GM12878 (cell line): Measurements from ENCODE around the gene SCN10A. TPM values are rescaled to one million over a fixed set of nuclear protein-coding genes. Genes with fewer than 3 reads are reported as not detected.

ENCODE experiments used
- ATAC-seq: fragments of 200-7000 bp; cut with Tn5 transposase; 3 replicates; pipeline ENCODE4 v1.9.1; 2020; ENCODE audit warnings: mild to moderate bottlenecking, moderate library complexity
- Bru-seq: library from RNA; stranded (reverse); fragments of 400-500 nt; gene quantifications from one replicate; lab custom pipeline; 2021; lab: Mats Ljungman, UMichigan
- BruChase-seq, 2 experiments: library from RNA; stranded (reverse); fragments of 400-500 nt; gene quantifications; one replicate each; lab custom pipeline; 2021; lab: Mats Ljungman, UMichigan
- BruUV-seq: library from RNA; stranded (reverse); fragments of 400-500 nt; replicated peaks from 2 replicates; lab custom pipeline; 2021; lab: Mats Ljungman, UMichigan
- CTCF ChIA-PET: fragments of 300-600 bp; sonication (Branson Sonifier 250); formaldehyde crosslinking; extraction: SDS; loops from one replicate; lab custom pipeline; 2021; ENCODE audit warnings: inconsistent platforms; lab: Yijun Ruan, JAX
- POLR2A ChIA-PET: fragments of 350-600 bp; formaldehyde crosslinking; extraction: SDS; loops from one replicate; lab custom pipeline; 2021; ENCODE audit warnings: inconsistent platforms; lab: Charles Lee
- RAD21 ChIA-PET: fragments of 300-600 bp; sonication (Branson Sonifier 250); formaldehyde crosslinking; loops from one replicate; lab custom pipeline; 2023; ENCODE audit warnings: antibody characterized with exemption; ENCODE audit not compliant: unreplicated experiment; lab: Charles Lee
- SMC1A ChIA-PET: fragments of 300-600 bp; sonication (Branson Sonifier 250); formaldehyde crosslinking; loops from one replicate; lab custom pipeline; 2023; ENCODE audit not compliant: unreplicated experiment, uncharacterized antibody; lab: Charles Lee
- DNase-seq: peaks from one replicate; pipeline ENCODE4 v3.0.0-alpha.2; 2011; ENCODE audit warnings: low read depth, low spot score
- FAIRE-seq: peaks from 3 replicates; lab custom pipeline; 2011; peaks lifted over from hg19 to GRCh38; lab: Jason Lieb, UNC
- H2AFZ ChIP-seq: 2 replicates; pipeline ENCODE4 v1.6.0; 2011; ENCODE audit warnings: low read depth, low read length, control low read depth; ENCODE audit not compliant: control insufficient read depth
- H3K27ac ChIP-seq: 2 replicates; pipeline ENCODE4 v1.5.1; 2011; ENCODE audit warnings: control low read depth; ENCODE audit not compliant: control insufficient read depth, insufficient read depth
- H3K27me3 ChIP-seq, 2 experiments: replicated peaks in 1 of 2; 2 replicates each; pipeline versions ENCODE4 v1.6.0 to v1.6.1; 2011; ENCODE audit warnings: low read length in 1 of 2; ENCODE audit not compliant: control insufficient read depth in 2 of 2, insufficient read depth in 2 of 2
- H3K36me3 ChIP-seq, 2 experiments: 2 replicates each; pipeline ENCODE4 v1.5.1; 2011; ENCODE audit warnings: low read length in 1 of 2; ENCODE audit not compliant: control insufficient read depth in 2 of 2, insufficient read depth in 2 of 2
- H3K4me1 ChIP-seq: 2 replicates; pipeline ENCODE4 v1.6.1; 2011; ENCODE audit warnings: mild to moderate bottlenecking, low read length, moderate library complexity, mixed read lengths; ENCODE audit not compliant: control insufficient read depth, insufficient read depth
- H3K4me2 ChIP-seq: 2 replicates; pipeline ENCODE4 v1.6.0; 2011; ENCODE audit warnings: control low read depth; ENCODE audit not compliant: control insufficient read depth, insufficient read depth
- H3K4me3 ChIP-seq: fragments of 200-600 bp; sonication (generic); 2 replicates; pipeline ENCODE4 v1.5.1; 2016
- H3K79me2 ChIP-seq: 2 replicates; pipeline ENCODE4 v1.6.0; 2011; ENCODE audit warnings: low read length; ENCODE audit not compliant: control insufficient read depth, insufficient read depth
- H3K9ac ChIP-seq: 2 replicates; pipeline ENCODE4 v1.8.0; 2011; ENCODE audit warnings: low read length, control low read depth, mixed read lengths; ENCODE audit not compliant: control insufficient read depth, insufficient read depth
- H3K9me3 ChIP-seq: replicated peaks from 3 replicates; pipeline ENCODE4 v1.5.1; 2011; ENCODE audit warnings: mild to moderate bottlenecking, low read length; ENCODE audit not compliant: control insufficient read depth, insufficient read depth
- H4K20me1 ChIP-seq: 2 replicates; pipeline ENCODE4 v1.6.0; 2011; ENCODE audit not compliant: control insufficient read depth, insufficient read depth
- BACH1 ChIP-seq: fragments of 450-650 bp; IDR thresholded peaks from 2 replicates; pipeline ENCODE4 v1.6.1; 2017; ENCODE audit warnings: mild to moderate bottlenecking, borderline replicate concordance
- BCLAF1 ChIP-seq: fragments of 450-650 bp; IDR thresholded peaks from 2 replicates; pipeline ENCODE4 v1.6.1; 2017; ENCODE audit warnings: antibody characterized with exemption, mild to moderate bottlenecking, moderate library complexity
- GATAD2B ChIP-seq: fragments of 450-650 bp; conservative IDR thresholded peaks from 2 replicates; pipeline ENCODE4 v1.6.1; 2017; ENCODE audit warnings: low read depth, mild to moderate bottlenecking, moderate library complexity
- JUNB ChIP-seq: IDR thresholded peaks from 2 replicates; pipeline ENCODE4 v1.6.1; 2016; ENCODE audit warnings: antibody characterized with exemption, mild to moderate bottlenecking
- KAT2A ChIP-seq: conservative IDR thresholded peaks from 2 replicates; pipeline ENCODE4 v1.6.1; 2011; ENCODE audit warnings: low read depth, low read length; ENCODE audit not compliant: control insufficient read depth
- NFYA ChIP-seq: IDR thresholded peaks from 2 replicates; pipeline ENCODE4 v1.6.1; 2011; ENCODE audit warnings: low read depth, mild to moderate bottlenecking, low read length, improper control_type of control experiment, borderline replicate concordance
- NFYB ChIP-seq: IDR thresholded peaks from 2 replicates; pipeline ENCODE4 v1.6.1; 2011; ENCODE audit warnings: low read depth, mild to moderate bottlenecking, low read length, improper control_type of control experiment, moderate library complexity; ENCODE audit not compliant: insufficient read depth
- SMC3 ChIP-seq: IDR thresholded peaks from 2 replicates; pipeline ENCODE4 v1.6.1; 2011; ENCODE audit warnings: low read length, improper control_type of control experiment, borderline replicate concordance
- STAT3 ChIP-seq: IDR thresholded peaks from 2 replicates; pipeline ENCODE4 v1.6.1; 2011; ENCODE audit warnings: low read depth, low read length, improper control_type of control experiment
- SUZ12 ChIP-seq: fragments of 200-600 bp; sonication (generic); IDR thresholded peaks from one replicate; pipeline ENCODE4 v1.6.1; 2018; ENCODE audit warnings: antibody characterized with exemption, mild to moderate bottlenecking; ENCODE audit not compliant: unreplicated experiment
- ZBED1 ChIP-seq: IDR thresholded peaks from 2 replicates; pipeline ENCODE4 v1.6.1; 2016; ENCODE audit warnings: borderline replicate concordance
- WGBS: methylation state at CpG from one replicate; pipeline ENCODE4 v1.1.6; 2016; ENCODE audit warnings: low lambda C conversion rate; ENCODE audit not compliant: insufficient replicate concordance, insufficient coverage; ENCODE audit errors: missing lambda C conversion rate; 5-methylcytosine and 5-hydroxymethylcytosine counted together
- in situ Hi-C: fragments of 300-500 bp; cut with MboI; formaldehyde crosslinking; loops from 9 replicates; pipeline ENCODE4 v1.14.3; 2018; ENCODE audit warnings: mixed read lengths
- intact Hi-C: fragments of 100-400 bp; cut with micrococcal nuclease; formaldehyde crosslinking; loops from one replicate; pipeline ENCODE4 v1.14.2; 2022; ENCODE audit not compliant: unreplicated experiment
- long read RNA-seq, 2 experiments: library from polyadenylated mRNA; unstranded; transcript quantifications; one replicate each; pipeline ENCODE4 v2.0.0, GENCODE V29; 2019 to 2020
- polyA minus RNA-seq, 3 experiments: library from RNA; depleted of rRNA, polyadenylated mRNA; stranded (reverse); fragments of >200 nt; gene quantifications; 2 replicates each; pipeline ENCODE4 v1.2.3, GENCODE V29; 2011
- polyA plus RNA-seq, 11 experiments: library from polyadenylated mRNA; depleted of rRNA in 4 of 11; unstranded in 6 of 11; stranded (reverse) in 5 of 11; fragments of >200 nt; fragmentation: Nextera tagmentation in 4 of 11; fragmentation: Illumina TruSeq in 1 of 11; extraction: Ambion mirVana in 4 of 11; extraction: Trizol in 1 of 11; gene quantifications; 1 replicate in 1 of 11; 2 replicates in 10 of 11; pipeline versions ENCODE4 v1.2.1 to v1.2.3, GENCODE V29; 2011 to 2016; ENCODE audit warnings: inconsistent platforms in 2 of 11, missing spikeins in 2 of 11, low read depth in 1 of 11
- total RNA-seq, 4 experiments: library from RNA; depleted of rRNA in 3 of 4; stranded (reverse); fragments of >200 nt in 3 of 4; fragmentation: Illumina TruSeq in 1 of 4; extraction: Trizol in 1 of 4; gene quantifications; 2 replicates each; pipeline versions ENCODE4 v1.2.1 to v1.2.3, GENCODE V29; 2013 to 2021

The SCN10A gene
- not detected in 2 replicates for total RNA-seq (2013; cell fraction: nucleolus; rRNA removed)
- total RNA-seq (2014; rRNA removed) (not detected in 2 replicates), total RNA-seq (2014; rRNA removed; fragmentation: Illumina TruSeq; extraction: Trizol) (not detected in 2 replicates), total RNA-seq (2021) (not detected in 2 replicates), polyA plus RNA-seq (2011; rRNA removed) (not detected in 2 replicates), polyA plus RNA-seq (2014; fragmentation: Illumina TruSeq; extraction: Trizol) (not detected in 2 replicates), polyA plus RNA-seq (2014; fragmentation: Nextera tagmentation; extraction: Ambion mirVana) (not detected), polyA plus RNA-seq (2014; rRNA removed) (not detected in 2 replicates), polyA plus RNA-seq (2016; fragmentation: Nextera tagmentation; extraction: Ambion mirVana) (not detected), polyA minus RNA-seq (2011; rRNA and poly(A)+ RNA removed) (not detected in 2 replicates), Bru-seq, nascent RNA (not detected), BruChase-seq, experiment 1, labeled RNA remaining after a 6-hour chase (not detected), BruChase-seq, experiment 2, labeled RNA remaining after a 2-hour chase (not detected)
- polyA plus RNA-seq (2011; ENCODE audit: low read depth), result not detected
- not detected in 2 replicates for polyA plus RNA-seq (2011; cell fraction: cytosol; rRNA removed)
- not detected in 2 replicates for polyA plus RNA-seq (2011; cell fraction: nucleus; rRNA removed)
- not detected in 2 replicates for polyA plus RNA-seq (2012)
- polyA minus RNA-seq (2011; cell fraction: cytosol; rRNA and poly(A)+ RNA removed), result not detected in 2 replicates
- not detected in 2 replicates for polyA minus RNA-seq (2011; cell fraction: nucleus; rRNA and poly(A)+ RNA removed)
- long read RNA-seq, experiment 1, result 0 reads
- long read RNA-seq, experiment 2, result 0 reads

GRCh38 chr3:38816026-38816425 lies at the start of gene SCN10A:
Gene SCN10A, minus strand, starts transcription at chr3:38816217. Its CDS starts 22,207 bp downstream, at chr3:38794010.
- POLR2A ChIA-PET, result no interaction called here
- TF ChIP-seq ZBED1, result no peak
- Histone ChIP-seq H3K79me2 (no peaks in the 10 kb centered on the region), H3K9me3 (no peaks in the 10 kb centered on the region), H3K4me1 (no peaks in the 10 kb centered on the region), H3K27ac (no peak within 1 kb of the TSS), H3K4me3 (no peak within 1 kb of the TSS), H3K9ac (no peak within 1 kb of the TSS), H3K27me3 (no peaks in the 10 kb centered on the region; a peak in 1 of 4 replicates), H4K20me1 (no peaks in the 10 kb centered on the region), H3K36me3 (no peaks in the 10 kb centered on the region), H2AFZ (no peak within 1 kb of the TSS), H3K4me2 (no peak within 1 kb of the TSS)
- in situ Hi-C loops, result no loop called here
- CTCF ChIA-PET, result no interaction called here
- ATAC-seq, result no peak
- intact Hi-C loops, result no loop called here
- no TSS peak for BruUV-seq
- WGBS, result 5% methylated on average over 7 of the region's 7 CpGs
- no peak for DNase-seq
- FAIRE-seq, result no peak
- RAD21 ChIA-PET, result no interaction called here
- SMC1A ChIA-PET, result no interaction called here

- RAD21 ChIA-PET, result no interaction called here
- ATAC-seq, result no peak
- TF ChIP-seq SMC3, result no peak
- no peak for TF ChIP-seq BACH1
- TF ChIP-seq STAT3, result no peak
- TF ChIP-seq NFYA, result no peak
- TF ChIP-seq BCLAF1, result no peak
- TF ChIP-seq NFYB, result no peak
- no peak for TF ChIP-seq KAT2A
- TF ChIP-seq JUNB, result no peak
- TF ChIP-seq SUZ12, result no peak
- no peak for TF ChIP-seq GATAD2B
These were observed 37.0 kb upstream of the SCN10A start for GRCh38 chr3:38853011-38853410.

More at GRCh38 chr3:38853011-38853410, 37.0 kb upstream of the SCN10A start:
- no peak overlapping the region for H3K9ac ChIP-seq
- no peak overlapping the region for H3K27ac ChIP-seq
- FAIRE-seq (no peak), DNase-seq (no peak)
- no peak overlapping the region for H3K4me3 ChIP-seq
- SMC1A ChIA-PET, result interaction anchor here (0.6 kb wide), 1 partner anchor 459 kb away, joined by 3 read pairs; no protein-coding TSS in a partner anchor
- no peak overlapping the region for H3K4me2 ChIP-seq
- no peaks in the 10 kb centered on the region for H3K9me3 ChIP-seq
- no peak overlapping the region for H2AFZ ChIP-seq
- BruUV-seq, result no TSS peak
- in situ Hi-C loops (no loop called here), intact Hi-C loops (no loop called here)
- CTCF ChIA-PET, result no interaction called here
- H4K20me1 ChIP-seq, result no peaks in the 10 kb centered on the region
- no peaks in the 10 kb centered on the region for H3K27me3 ChIP-seq
- no peaks in the 10 kb centered on the region for H3K36me3 ChIP-seq
- H3K79me2 ChIP-seq, result no peaks in the 10 kb centered on the region
- POLR2A ChIA-PET, result no interaction called here
- H3K4me1 ChIP-seq, result no peaks in the 10 kb centered on the region
